SKM-1 treated with dmso at 0.1 percent for 144 hours (cell line): ENCODE results near the gene CDC42.
"Not testable (repeated sequence)": the region's sequence is repeated elsewhere in the genome, so short reads cannot be mapped to it uniquely, and the experiment has no call there.

Experiments used
- DNase-seq: peaks from one replicate; lab custom pipeline; 2025; ENCODE audit not compliant: unreplicated experiment; lab: John Stamatoyannopoulos, UW

CDC42 gene

DNA sequence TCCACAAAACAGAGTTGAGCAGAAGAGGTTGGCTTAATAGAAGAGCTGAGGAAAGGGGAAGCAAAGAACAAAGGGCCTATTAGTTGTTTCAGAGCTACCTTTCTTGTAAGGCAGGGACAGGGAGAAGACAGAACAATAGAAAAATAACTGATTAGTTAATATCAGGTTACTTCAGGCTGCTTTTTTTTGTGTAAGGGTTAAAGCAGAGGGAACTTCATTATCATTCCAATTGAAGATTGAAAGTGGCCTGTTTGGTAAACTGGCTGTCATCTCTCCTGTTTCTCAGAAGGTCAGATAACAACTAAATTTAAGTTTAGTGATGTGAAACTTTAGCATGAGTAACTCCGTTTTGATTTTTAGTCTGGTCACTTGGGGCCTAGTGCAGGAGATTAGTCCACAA is 22.3 kb downstream of the CDC42 start:
- DNase-seq, result no peak

DNA sequence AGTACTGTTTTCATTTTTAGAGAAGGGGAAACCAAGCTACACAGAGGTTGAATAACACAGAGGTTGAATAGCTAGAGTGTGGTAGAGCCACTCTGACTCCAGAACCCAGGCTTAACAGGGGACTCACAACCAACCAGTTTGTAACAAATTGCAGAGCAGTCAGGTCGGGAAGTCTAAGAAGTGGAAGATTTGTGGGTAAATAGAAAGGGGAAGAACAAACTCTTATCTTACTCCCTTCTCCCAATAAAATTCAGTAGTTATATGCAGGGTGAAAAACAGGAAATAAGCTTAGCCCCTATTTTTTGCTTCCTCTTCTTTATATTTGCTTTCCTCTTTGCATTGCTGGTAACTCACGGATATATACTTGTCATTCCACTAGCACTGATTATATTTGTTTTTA is 23.2 kb downstream of the CDC42 start:
- peak; percentile 85 for DNase-seq

DNA sequence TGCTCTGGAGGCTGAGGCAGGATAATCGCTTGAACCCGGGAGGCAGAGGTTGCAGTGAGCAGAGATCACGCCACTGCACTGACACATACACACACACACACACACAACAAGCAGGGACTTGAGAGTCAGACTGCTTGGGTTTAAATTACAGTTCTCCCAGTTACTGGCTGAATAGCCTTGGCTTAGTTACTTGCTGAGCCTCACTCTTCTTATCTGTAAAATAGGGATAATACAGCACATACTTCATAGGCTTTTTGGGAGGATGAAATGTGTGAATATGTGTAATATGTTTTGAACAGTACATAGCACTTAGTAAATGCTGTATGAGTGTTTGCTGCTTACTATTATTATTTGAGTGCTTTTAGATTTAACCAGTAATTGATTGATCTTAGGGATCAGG is 23.8 kb downstream of the CDC42 start:
- no peak for DNase-seq

DNA sequence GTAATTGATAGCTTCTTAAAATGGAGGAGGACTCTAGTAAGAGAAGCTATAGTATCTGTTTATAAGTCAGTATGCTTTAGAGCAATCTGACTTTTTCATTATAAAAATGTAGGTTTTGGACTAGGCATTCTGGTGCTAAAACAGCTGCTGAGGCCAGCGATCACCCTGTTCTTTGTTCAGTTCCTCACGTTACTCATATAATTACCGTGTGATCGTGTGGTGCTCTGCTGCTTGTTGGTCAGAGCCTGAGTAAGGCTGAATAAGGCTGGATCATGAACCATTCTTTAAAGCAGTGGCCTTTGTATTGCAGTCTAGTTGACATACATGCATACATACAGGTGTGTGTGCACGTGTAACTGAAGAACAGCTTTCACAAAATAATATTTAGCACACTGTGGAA is 25.2 kb downstream of the CDC42 start:
- DNase-seq, result no peak

DNA sequence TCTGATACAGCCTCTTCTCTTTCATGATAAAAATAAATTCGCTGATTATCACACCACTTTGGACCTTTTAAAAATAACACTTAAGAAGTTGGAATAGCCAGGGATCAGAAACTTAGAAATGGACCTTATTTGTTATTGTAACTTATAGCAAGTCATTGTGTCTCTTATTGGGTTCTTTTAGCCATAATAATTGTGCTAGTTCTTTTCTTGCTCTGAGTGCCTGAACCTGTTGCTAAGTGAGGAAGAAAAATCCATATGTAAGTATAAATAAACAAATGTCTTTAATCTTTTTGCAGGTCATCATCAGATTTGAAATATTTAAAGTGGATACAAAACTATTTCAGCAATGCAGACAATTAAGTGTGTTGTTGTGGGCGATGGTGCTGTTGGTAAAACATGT is 25.6 kb downstream of the CDC42 start:
- DNase-seq, result no peak

DNA sequence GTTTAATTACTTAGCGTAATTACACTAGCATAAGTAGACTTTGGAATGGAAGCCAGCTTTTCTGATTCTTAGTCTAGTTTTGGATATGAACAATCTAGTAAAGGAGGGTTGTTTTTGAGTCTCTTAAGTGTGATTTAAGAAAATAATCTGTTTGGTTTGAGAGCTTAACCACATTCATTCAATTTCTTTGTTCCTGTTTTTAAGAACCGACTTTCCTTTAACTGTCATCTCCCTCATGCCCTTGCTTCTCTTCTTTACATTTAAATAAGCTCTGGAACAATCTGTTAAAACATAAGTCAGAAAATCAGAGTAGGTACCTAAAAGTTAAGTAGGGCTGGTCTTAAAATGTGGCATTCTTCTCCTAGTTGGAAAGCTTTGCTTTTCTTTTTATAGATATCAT is 27.7 kb downstream of the CDC42 start:
- DNase-seq, result no peak

DNA sequence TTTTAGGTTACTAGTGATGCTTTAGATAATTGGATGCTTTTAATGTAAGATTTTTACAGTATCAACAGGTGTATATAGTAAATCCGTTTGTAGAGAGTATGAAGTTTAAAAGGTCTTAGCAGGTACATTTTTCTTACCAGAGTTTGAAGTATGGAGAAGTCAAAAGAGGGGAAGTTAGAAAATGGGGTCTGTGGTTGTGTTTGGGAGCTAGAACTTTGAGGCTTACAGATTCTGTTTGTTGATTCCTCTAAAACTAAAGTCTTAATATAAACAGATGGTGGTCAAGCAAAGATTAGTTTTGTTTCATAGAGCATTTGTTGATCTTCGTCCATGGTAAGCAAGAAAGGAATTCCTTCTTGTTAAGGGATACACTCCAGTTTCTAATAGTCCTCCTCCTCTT is 35.8 kb downstream of the CDC42 start:
- no peak for DNase-seq

DNA sequence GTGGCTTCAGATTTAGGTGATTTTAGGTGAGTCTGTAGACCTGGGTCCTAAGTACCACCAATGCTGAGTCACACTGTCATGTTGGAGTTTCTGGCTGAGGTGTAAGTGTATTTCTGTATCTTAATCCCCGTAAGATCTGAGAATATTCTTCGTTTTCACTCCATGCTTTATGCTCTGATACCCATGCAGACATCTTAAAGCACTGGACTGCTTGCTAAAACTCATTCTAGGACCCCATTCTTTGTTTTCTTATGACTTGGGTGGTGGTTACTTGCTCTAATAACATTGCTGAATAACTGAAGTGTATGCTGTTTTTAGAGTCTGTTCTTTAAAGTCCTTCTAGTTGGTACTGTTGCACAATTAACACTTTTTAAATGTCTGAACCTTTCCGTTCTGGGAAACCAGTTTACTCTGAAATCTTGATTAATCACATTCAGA is 36.6 kb downstream of the CDC42 start:
- DNase-seq, result no peak

DNA sequence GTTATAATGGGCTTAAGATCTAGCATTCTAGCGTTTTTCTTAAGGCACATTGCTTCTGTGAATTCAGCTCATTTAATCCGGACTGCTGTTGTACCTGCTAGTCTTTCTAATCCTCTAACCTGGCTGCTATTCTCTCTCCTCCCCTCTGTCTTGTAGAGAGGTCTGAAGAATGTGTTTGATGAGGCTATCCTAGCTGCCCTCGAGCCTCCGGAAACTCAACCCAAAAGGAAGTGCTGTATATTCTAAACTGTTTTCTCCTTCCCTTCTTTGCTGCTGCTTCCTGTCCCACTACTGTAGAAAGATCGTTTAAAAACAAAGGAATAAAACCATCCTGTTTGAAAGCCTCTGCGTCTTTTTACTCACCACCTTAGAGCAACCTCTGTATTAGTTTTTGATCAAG is 37.3 kb downstream of the CDC42 start:
- no peak for DNase-seq

DNA sequence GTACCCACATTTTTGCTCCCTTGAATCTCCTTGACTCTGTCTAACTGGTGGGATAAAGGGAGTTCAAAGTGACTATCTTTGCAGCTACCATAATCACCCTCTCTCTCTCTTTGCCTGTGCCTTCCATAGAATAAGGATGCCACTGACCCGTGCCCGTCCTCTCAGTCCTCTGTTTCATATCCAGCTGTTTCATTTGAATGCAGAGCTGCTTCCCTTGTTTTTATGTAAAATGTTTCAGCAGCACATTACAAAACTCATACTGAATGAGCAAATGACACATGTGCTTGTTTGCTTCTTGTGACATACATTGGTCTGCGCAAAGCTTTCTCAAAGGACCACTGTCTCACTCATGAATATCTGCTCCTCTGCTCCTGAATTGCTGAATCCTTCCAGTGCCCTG is 38.4 kb downstream of the CDC42 start:
- no peak for DNase-seq

DNA sequence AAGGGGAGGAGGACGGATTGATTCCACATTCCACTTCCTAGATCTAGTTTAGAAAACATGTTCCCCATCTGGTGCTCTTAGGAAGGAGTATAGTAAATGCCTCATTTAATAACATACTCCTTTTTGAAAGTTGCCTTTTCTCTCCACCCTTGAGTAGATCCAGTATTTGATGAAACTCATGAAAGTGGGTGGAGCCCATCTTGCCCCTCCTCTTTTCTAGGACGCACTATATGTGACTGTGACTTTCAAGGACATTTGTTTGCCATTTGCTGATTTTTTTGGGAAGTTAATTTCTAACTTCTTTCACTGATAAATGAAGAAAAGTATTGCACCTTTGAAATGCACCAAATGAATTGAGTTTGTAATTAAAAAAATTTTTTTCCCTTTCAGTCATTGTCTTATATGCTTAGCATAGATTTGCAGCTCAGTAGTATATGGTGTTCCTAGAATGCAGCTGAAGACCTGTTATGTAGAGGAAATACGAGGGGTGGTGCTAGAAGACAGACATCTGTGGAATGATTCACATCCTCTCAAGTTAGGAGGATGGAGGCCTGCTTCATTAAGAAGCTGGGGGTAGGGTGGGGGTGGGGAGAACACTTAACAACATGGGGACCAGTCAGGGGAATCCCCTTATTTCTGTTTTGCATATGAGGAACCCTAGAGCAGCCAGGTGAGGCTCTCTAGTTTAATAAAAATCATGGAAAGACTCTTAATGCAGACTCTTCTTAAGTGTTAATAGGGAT is 39.7 kb downstream of the CDC42 start:
- DNase-seq, result not testable (repeated sequence)

DNA sequence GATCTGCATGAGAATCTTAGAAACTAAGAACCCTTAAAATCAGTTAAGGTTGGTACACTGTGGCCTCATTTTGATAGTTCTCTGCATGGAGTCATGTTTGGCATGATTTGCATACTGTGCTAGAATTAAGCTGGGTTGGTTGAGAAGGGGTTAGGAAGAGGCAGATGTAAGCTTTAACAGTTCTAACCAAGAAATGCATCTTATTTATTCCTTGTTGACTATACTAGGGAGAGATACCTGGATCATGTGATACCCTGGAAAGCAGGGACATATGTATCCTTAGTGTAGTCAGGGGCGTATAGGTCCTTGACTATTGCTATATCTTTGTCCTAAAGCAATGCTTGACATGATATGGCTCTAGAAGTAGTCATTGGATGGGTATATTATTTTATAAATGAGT is 41.0 kb downstream of the CDC42 start:
- DNase-seq, result no peak

DNA sequence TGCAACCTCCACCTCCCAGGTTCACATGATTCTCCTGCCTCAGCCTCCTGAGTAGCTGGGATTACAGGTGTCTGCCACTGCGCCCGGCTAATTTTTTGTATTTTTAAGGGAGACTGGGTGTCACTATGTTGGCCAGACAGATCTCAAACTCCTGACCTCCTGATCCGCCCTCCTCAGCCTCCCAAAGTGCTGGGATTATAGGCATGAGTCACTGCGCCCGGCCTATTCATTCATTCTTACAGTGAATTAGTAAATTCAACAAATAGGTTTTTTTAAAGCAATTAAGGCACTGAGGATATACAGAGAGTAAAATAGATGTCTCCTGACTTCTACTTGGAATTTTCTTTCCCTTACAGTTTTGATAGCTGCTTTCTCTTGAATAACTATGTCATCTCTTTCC is 43.5 kb downstream of the CDC42 start:
- DNase-seq, result no peak

DNA sequence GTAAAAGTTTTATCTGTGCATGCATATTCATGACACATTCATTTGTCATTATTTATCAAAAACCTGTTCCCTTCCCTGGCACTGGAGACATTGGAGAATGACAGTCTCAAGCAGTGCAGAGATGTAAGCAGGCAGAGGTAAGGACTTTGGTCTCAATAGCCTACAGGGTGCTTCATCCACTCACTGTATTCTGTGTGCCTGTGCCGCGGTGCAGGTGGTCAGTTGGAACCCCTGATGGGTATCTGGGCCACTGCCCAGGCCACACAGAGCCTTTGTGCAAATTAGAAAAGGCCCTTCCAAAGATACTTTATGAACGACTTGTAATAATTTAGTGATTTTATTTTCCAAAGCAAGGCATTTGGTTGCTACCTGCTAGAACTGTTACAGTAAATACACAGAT is 44.0 kb downstream of the CDC42 start:
- DNase-seq, result no peak

DNA sequence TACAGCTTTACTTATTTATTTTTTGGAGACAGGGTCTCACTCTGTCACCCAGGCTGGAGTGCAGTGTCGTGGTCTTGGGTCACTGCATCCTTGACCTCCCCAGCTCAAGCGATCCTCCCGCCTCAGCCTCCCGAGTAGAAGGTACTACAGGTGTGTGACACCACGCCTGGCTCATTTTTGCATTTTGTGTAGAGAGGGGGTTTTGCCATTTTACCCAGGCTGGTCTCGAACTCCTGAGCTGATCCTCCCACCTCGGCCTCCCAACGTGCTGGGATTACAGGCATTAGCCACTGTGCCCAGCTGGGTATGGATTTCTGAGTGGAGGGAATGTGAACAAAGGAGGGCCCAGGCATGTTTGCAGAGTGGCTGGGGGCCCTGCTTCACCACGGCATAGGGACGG is 46.2 kb downstream of the CDC42 start:
- DNase-seq, result no peak

DNA sequence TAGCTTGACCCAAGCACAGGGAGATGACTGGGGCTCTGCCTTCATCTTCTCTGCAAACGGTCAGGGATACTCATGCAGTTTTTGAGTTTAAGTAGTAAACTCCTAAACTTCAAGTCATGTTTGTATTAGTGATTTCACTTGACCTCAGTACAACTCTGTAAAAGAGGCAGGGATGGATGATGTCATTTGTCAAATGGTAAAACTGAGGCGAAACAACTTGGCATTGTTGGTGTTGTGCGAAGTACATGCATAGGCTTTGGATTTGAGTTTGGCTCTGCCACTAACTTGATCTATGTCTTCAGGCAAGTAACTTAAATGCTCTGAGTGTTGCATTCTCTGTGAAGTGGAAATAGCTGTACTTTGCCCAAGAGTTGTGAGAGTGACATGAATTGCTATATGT is 47.7 kb downstream of the CDC42 start:
- no peak for DNase-seq

DNA sequence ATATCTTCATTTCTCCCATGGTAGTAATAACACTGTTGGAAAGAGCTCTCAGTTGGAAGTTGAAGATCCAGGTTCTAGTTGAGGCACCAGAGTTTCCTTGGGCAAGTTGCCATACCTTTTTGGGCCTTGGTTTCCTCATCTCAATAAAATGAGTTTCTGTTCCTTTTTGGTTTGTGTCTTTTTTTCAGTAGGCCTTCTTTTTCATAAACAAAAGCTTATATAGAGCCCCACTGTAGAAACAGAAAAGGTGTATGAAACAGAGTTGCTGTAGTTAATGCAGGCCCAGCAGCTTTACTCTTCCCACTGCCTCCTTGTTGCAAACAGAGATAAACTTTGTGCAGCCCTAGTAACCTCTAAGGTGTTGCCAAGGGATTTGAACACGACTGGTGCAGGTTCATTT is 48.7 kb downstream of the CDC42 start:
- no peak for DNase-seq

DNA sequence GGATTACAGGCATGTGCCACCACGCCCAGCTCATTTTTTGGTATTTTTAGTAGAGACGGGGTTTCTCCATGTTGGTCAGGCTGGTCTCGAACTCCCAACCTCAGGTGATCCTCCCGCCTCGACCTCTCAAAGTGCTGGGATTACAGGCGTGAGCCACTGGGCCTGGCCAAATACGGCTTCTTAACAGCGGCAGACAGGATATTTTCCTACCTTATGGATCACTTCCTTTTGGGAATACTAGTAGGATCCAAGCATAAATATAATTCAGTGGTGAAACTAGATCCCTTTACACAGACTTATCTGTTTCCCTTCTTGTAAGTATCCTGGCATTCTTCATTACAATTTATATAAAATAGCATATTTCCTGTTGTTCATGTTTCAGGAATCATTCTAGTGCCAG is 49.5 kb downstream of the CDC42 start:
- no peak for DNase-seq

DNA sequence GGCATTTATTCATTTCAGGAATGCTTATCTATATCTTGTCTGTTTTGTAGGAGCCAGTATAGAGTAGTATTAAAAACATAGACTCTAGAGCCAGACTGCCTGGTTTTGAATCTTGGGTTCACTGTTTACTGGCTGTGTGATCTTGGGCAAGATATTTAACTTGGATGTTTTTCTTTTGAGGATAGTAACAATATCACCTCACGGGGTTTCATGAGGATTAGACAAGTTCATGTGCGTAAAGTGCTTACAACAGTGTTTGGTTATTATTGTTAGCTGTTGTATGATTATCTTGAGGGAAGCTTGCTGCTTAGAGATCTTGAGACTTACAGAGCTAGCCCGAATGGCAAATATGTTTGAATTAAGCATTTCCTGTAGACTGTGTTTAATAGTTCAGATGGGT is 50.2 kb downstream of the CDC42 start:
- DNase-seq, result no peak

DNA sequence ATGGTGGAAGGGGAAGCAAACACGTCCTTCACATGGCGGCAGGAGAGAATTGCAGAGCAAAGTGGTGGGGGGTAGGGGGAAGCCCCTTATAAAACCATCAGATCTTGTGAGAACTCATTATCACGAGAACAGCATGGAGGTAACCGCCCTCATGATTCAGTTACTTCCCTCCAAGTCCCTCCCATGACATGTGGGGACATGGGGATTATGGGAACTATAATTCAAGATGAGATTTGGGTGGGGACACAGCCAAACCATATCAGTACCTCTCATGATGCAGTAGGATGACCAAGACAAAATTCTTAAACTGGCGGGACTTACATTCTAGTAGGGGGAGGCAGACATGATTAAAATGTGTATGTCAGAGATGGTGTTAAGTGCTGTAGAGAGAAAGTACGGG is 51.6 kb downstream of the CDC42 start:
- DNase-seq, result no peak

DNA sequence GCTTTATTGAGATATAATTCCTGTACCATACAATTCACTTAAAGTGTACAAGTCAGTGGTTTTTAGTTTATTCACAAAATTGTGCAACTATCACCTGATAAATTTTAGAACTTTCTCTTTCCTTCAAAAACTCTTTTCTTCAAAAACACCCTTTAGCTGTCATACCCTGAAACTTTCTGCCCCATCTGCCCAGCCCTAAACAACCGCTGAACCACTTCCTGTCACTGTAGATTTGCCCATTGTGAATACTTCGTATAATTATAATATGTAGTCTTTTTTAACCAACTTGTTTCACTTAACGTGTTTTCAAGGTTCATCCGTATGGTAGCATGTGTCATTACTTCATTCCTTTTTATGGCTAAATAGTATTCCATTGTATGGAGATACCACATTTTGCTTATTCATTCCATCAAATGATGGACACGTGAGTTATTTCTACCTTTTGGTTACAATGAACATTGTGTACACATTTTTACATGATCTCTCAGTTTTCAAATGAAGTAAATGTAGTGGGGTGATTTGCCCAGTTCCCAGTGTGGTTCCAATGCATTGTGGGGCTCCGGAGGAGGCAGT is 52.4 kb downstream of the CDC42 start:
- no peak for DNase-seq

DNA sequence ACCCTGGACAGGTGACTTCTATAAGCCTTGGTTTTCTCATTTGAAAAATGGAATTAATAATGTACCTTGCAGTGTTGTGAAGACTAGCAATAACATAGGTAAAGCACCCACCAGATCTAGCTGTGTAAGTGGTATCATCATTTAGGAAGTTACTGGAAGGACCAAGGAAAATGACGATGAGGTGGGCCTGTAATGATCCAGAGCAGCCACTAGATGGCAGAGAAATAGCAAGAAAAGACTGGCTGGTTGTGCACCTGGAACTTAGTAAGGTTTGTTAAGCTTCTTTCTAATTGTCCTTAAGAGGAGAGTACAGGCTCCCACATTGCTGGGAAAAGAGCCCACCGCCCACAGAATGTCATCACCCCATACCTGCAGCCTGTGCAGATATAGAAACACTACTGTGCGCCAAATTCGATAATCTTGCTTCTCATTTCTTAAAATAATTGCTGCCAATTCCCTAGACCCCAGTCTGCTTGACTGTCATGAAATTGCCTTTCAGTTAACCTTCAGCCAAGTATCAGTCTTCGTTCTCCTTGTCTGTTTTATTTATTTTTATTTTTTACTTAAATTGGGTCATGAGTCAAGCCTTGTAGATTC is 53.2 kb downstream of the CDC42 start:
- peak; percentile 55 for DNase-seq

DNA sequence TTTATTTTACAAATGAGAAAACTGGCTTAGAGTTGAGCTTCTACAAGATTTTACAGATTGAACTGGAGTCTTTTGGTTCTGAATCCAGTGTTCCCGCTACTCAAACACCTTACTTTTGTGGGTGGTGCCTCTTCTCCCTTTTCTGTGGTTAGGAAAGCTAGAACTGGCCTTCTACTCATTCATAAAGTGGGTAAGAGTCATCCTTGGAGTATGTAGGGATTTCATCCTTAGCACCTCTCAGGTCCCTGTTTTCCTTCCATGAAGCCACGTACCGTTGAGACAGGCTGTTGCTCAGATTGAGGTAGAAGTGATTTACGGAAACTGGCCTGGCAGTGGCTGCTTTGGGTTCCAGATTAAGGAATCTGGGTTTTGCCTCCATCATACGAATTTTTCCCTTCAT is 54.6 kb downstream of the CDC42 start:
- no peak for DNase-seq
